ENCODE data around the gene SEMA3G.

SEMA3G gene

DNA sequence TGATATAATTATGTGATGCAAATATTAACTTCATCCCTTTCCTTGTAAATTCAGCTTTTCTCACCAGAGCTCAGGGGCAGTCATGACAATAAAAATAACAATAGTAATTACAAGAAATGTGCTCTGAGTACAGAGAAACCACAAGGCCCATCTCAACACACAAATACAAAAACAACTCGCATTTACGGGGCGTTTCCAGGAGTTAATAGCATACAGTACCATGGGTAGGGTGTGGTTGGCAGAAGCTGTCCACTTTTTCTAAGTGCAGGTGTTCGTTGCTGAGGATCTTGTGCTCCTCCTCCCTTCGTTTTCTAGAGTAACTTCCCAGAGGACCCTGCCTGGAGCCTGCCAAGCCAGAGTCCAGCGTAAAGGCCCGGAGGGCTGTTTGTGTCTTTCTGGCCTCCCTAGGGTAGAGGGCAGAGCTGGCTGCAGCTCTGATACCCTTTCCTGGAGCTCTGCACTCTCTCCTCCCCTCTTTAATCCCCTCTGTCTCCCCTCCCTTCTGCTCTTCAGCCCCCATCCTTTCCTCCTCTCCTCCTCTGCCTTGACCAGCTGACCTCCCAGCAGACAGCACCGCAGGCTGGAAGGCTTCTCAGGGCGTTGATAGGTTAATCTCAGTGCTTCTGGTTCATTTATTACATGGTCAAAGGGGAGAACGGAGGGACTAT lies 11.4 kb downstream of the SEMA3G start:
- H3K4me1 ChIP-seq (ENCODE audit: control insufficient read depth, low read length): no peaks in the 10 kb centered on the region
- no peak overlapping the region for H3K4me3 ChIP-seq (ENCODE audit: low read length)
- no peaks in the 10 kb centered on the region for H3K9me3 ChIP-seq (ENCODE audit: control insufficient read depth, insufficient read depth, low read length)
- H3K36me3 ChIP-seq (ENCODE audit: control insufficient read depth, low read length): no peaks in the 10 kb centered on the region
- H3K27ac ChIP-seq (ENCODE audit: low read depth, low read length): no peak overlapping the region
- no peaks in the 10 kb centered on the region for H3F3A ChIP-seq (ENCODE audit: control insufficient read depth, insufficient read depth)
- no peaks in the 10 kb centered on the region for H3K9me2 ChIP-seq (replicated peaks; ENCODE audit: control insufficient read depth, low read length)
- TF ChIP-seq CTCF (IDR thresholded peaks at IDR 0.05; ENCODE audit: low read depth, low read length, poor library complexity, severe bottlenecking) (no peak), EZH2phosphoT487 (IDR thresholded peaks at IDR 0.05; ENCODE audit: borderline replicate concordance, low read length) (no peak)
- H3K27me3 ChIP-seq (ENCODE audit: control insufficient read depth, low read length): peaks cover 14% of the 10 kb centered on the region; the same call in 1 of the 2 replicates
- H3K4me2 ChIP-seq (ENCODE audit: low read length): no peak overlapping the region
- no peaks in the 10 kb centered on the region for H4K20me1 ChIP-seq (ENCODE audit: control insufficient read depth, insufficient read depth, low read depth, low read length)
- H3K79me2 ChIP-seq (ENCODE audit: control insufficient read depth, low read length): no peaks in the 10 kb centered on the region

- Histone ChIP-seq H3K79me2 (ENCODE audit: control insufficient read depth, low read length) (no peaks in the 10 kb centered on the region), H3K27ac (ENCODE audit: low read depth, low read length) (no peak overlapping the region), H3K9me2 (replicated peaks; ENCODE audit: control insufficient read depth, low read length) (no peaks in the 10 kb centered on the region), H4K20me1 (ENCODE audit: control insufficient read depth, insufficient read depth, low read depth, low read length) (no peaks in the 10 kb centered on the region), H3K36me3 (ENCODE audit: control insufficient read depth, low read length) (no peaks in the 10 kb centered on the region), H3K4me2 (ENCODE audit: low read length) (no peak overlapping the region), H3K4me1 (ENCODE audit: control insufficient read depth, low read length) (no peaks in the 10 kb centered on the region), H3F3A (ENCODE audit: control insufficient read depth, insufficient read depth) (no peaks in the 10 kb centered on the region), H3K27me3 (ENCODE audit: control insufficient read depth, low read length) (peaks cover 20% of the 10 kb centered on the region), H3K4me3 (ENCODE audit: low read length) (no peak overlapping the region), H3K9me3 (ENCODE audit: control insufficient read depth, insufficient read depth, low read length) (no peaks in the 10 kb centered on the region)
- no peak for TF ChIP-seq EZH2phosphoT487 (IDR thresholded peaks at IDR 0.05; ENCODE audit: borderline replicate concordance, low read length)
- no peak for TF ChIP-seq CTCF (IDR thresholded peaks at IDR 0.05; ENCODE audit: low read depth, low read length, poor library complexity, severe bottlenecking)
Measured at GRCh38 chr3:52432691-52433141, 12.2 kb downstream of the SEMA3G start.

- H3K36me3 ChIP-seq (ENCODE audit: control insufficient read depth, low read length): no peaks in the 10 kb centered on the region
- H3K27ac ChIP-seq (ENCODE audit: low read depth, low read length): no peak overlapping the region
- H3K27me3 ChIP-seq (ENCODE audit: control insufficient read depth, low read length): peaks cover 20% of the 10 kb centered on the region
- no peaks in the 10 kb centered on the region for H3K79me2 ChIP-seq (ENCODE audit: control insufficient read depth, low read length)
- no peaks in the 10 kb centered on the region for H4K20me1 ChIP-seq (ENCODE audit: control insufficient read depth, insufficient read depth, low read depth, low read length)
- H3K4me3 ChIP-seq (ENCODE audit: low read length): no peak overlapping the region
- H3F3A ChIP-seq (ENCODE audit: control insufficient read depth, insufficient read depth): no peaks in the 10 kb centered on the region
- H3K4me1 ChIP-seq (ENCODE audit: control insufficient read depth, low read length): no peaks in the 10 kb centered on the region
- no peaks in the 10 kb centered on the region for H3K9me2 ChIP-seq (replicated peaks; ENCODE audit: control insufficient read depth, low read length)
- no peaks in the 10 kb centered on the region for H3K9me3 ChIP-seq (ENCODE audit: control insufficient read depth, insufficient read depth, low read length)
- no peak for TF ChIP-seq EZH2phosphoT487 (IDR thresholded peaks at IDR 0.05; ENCODE audit: borderline replicate concordance, low read length)
- no peak for TF ChIP-seq CTCF (IDR thresholded peaks at IDR 0.05; ENCODE audit: low read depth, low read length, poor library complexity, severe bottlenecking)
- H3K4me2 ChIP-seq (ENCODE audit: low read length): no peak overlapping the region
Measured at GRCh38 chr3:52432225-52432624, 12.7 kb downstream of the SEMA3G start.
